ENCODE results near the gene GALNT10.

GALNT10 gene

DNA sequence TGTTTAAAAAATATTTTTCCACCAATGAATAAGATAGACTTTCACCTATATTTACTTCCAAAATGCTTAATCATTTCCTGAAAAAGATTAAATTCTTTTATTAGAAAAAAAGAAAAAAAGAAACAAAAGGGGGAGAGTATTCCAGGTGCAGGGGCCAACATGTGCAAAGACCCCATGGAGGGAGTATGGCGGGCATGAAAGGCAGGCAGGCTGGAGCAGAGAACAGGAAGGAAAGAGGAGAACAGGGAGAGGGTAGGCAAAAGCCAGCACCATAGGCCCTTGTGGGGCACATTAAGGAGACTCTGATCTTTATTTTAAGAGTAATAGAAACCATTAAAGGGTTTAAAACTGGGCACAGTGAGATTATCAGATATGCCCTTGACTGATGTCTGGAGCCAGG lies 238.8 kb downstream of the GALNT10 start:
- TF ChIP-seq, protein P1, sequence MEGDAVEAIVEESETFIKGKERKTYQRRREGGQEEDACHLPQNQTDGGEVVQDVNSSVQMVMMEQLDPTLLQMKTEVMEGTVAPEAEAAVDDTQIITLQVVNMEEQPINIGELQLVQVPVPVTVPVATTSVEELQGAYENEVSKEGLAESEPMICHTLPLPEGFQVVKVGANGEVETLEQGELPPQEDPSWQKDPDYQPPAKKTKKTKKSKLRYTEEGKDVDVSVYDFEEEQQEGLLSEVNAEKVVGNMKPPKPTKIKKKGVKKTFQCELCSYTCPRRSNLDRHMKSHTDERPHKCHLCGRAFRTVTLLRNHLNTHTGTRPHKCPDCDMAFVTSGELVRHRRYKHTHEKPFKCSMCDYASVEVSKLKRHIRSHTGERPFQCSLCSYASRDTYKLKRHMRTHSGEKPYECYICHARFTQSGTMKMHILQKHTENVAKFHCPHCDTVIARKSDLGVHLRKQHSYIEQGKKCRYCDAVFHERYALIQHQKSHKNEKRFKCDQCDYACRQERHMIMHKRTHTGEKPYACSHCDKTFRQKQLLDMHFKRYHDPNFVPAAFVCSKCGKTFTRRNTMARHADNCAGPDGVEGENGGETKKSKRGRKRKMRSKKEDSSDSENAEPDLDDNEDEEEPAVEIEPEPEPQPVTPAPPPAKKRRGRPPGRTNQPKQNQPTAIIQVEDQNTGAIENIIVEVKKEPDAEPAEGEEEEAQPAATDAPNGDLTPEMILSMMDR (IDR thresholded peaks at IDR 0.05; ENCODE audit: extremely low read depth, missing control alignments), result no peak
- DNase-seq (ENCODE audit: low spot score), result no peak

GRCh38 chr5:154430466-154430865 lies 239.9 kb downstream of the GALNT10 start:
- TF ChIP-seq, protein P1 (IDR thresholded peaks at IDR 0.05; ENCODE audit: extremely low read depth, missing control alignments), result no peak
- no peak for DNase-seq (ENCODE audit: low spot score)

DNA sequence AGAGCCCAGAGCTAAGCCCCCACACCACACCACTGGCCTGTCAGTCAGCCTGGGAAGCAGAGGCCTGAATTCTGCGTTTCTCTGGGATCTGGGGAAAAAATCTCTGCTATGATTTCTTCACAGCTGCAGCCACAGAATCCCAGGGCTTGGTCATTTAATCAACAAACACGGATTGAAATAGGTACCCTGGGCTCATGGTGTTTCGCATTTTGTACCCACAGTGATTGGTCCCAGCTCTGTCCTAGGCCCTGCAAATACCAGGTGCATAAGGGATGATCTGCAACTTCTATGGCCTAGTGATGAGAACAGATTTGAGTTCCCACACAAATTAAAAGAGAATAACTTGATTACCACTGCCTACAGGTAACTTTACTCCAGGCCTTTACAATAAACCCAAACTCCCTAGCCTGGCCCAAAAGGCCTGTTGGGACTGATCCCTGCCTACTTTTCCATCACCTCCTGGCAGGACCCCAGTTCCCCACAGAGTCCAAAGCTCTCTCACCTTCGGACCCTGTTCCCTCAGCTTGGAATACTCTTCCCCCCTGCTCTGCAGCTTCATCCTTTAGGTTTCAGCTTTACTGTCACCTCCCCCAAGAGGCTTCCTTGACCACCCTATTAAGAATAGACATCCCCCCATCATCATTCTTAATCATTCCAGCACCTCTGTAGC lies 240.6 kb downstream of the GALNT10 start:
- TF ChIP-seq, protein P1 (IDR thresholded peaks at IDR 0.05; ENCODE audit: extremely low read depth, missing control alignments), result no peak
- DNase-seq (ENCODE audit: low spot score), result no peak

DNA sequence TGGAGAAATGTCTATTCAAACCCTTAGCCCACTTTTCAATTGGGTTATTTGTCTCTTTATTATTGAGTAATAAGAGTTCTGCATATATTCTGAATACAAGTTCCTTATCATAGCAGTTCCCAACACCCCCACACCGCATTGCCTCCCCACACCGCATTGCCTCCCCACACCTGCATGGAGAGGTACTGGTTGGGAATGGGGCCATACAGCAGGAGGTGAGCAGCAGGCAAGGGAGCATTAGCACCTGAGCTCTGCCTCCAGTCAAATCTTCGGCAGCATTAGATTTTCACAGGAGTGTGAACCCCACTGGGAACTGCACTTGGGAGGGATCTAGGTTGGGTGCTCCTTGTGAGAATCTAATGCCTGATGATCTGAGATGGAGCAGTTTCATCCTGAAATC lies 244.7 kb downstream of the GALNT10 start:
- no peak for DNase-seq (ENCODE audit: low spot score)

GRCh38 chr5:154437281-154437965 lies 246.9 kb downstream of the GALNT10 start:
- TF ChIP-seq, protein P1 (IDR thresholded peaks at IDR 0.05; ENCODE audit: extremely low read depth, missing control alignments), result no peak
- no peak for DNase-seq (ENCODE audit: low spot score)

More for the DNA sequence above, 244.7 kb downstream of the GALNT10 start:
- TF ChIP-seq, protein P1 (IDR thresholded peaks at IDR 0.05; ENCODE audit: extremely low read depth, missing control alignments), result no peak

- TF ChIP-seq, protein P1 (IDR thresholded peaks at IDR 0.05; ENCODE audit: extremely low read depth, missing control alignments), result no peak
- DNase-seq (ENCODE audit: low spot score), result no peak
Observed at GRCh38 chr5:154440540-154440939, 250.0 kb downstream of the GALNT10 start.

DNA sequence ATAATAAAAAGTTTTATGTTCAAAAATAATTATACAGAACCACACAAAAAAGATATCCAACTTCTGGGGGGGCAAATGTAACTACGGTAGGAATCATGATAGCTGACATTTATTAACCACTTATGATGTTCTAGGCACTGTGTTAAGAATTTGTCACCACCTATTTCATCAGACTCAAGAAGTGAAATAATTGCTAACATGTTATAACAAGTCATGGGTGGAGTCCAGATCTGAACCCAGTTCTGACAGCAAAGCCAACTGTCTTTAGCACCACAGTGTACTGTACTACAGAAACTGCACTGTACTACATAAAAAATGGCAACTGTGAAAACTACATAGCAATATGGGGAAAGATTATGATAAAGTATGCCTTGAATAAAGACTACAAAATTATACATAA lies 252.3 kb downstream of the GALNT10 start:
- TF ChIP-seq, protein P1 (IDR thresholded peaks at IDR 0.05; ENCODE audit: extremely low read depth, missing control alignments), result no peak
- no peak for DNase-seq (ENCODE audit: low spot score)

All from GM20000 (cell line).